ENCODE data around the gene FAM181A.

GRCh38 chr14:93945070-93945399, 17.9 kb downstream of the FAM181A start:
- TF ChIP-seq CTCF (IDR thresholded peaks at IDR 0.05; ENCODE audit: insufficient read depth, low read length, poor library complexity, severe bottlenecking), result no peak
- TF ChIP-seq EZH2phosphoT487 (conservative IDR thresholded peaks at IDR 0.05; ENCODE audit: low read length), result no peak
